A549 treated with dexamethasone at 1 μM for 4 hours (cell line): ENCODE data around the gene MPC2. TPM values are rescaled to one million over a fixed set of nuclear protein-coding genes. Genes with fewer than 3 reads are reported as not detected.

Source experiments
- total RNA-seq: library from RNA; stranded (reverse); fragments of 200-300 nt; extraction: Qiagen RNA extraction; gene quantifications from 5 replicates; pipeline ENCODE4 v1.2.3, GENCODE V29; 2022

MPC2 gene
- total RNA-seq = 50.2 to 83.4 TPM (median 73.6 TPM) in 5 replicates

DNA sequence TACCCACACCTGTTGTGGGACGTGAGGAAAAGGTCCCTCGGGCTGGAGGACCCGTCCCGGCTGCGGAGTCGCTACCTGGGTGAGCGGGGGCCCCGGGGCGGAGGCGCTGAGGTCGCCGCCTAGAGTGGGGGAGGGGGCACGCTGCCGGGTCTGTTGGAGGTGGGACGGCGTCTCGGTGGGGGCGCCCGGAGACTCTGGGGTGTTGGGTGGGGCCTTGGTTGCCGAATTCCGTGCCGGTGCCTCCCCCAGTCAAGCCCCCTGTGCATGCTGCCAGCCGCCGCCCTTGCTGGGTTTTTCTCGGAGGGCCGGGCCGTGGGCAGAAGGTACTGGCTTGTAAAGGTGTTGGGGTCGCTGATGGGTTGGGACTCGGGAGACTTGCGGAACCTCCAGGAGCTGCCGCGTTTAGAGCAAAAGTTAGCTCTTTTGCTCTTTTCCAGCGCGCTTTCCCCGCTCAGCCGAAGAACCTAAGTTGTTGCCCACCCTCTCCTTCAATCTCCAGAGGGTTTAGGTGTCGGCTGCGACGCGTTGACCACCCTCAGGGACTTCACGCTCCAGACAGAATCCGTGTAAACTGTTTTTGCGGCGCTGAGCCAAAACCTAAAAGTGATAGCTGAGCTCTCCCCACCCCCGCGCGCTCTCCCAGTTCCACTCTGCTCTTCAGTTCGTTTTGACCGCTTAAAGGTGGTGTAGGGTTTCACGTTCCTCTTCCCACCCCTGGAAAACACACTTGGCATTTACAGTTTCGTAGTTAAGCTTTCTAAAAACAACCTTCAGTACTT is at the start of gene MPC2:
TSS of gene MPC2 (minus strand) at position 143 of the 779 bp plus-strand sequence. CDS start 1,231 bp downstream, outside the sequence.

DNA sequence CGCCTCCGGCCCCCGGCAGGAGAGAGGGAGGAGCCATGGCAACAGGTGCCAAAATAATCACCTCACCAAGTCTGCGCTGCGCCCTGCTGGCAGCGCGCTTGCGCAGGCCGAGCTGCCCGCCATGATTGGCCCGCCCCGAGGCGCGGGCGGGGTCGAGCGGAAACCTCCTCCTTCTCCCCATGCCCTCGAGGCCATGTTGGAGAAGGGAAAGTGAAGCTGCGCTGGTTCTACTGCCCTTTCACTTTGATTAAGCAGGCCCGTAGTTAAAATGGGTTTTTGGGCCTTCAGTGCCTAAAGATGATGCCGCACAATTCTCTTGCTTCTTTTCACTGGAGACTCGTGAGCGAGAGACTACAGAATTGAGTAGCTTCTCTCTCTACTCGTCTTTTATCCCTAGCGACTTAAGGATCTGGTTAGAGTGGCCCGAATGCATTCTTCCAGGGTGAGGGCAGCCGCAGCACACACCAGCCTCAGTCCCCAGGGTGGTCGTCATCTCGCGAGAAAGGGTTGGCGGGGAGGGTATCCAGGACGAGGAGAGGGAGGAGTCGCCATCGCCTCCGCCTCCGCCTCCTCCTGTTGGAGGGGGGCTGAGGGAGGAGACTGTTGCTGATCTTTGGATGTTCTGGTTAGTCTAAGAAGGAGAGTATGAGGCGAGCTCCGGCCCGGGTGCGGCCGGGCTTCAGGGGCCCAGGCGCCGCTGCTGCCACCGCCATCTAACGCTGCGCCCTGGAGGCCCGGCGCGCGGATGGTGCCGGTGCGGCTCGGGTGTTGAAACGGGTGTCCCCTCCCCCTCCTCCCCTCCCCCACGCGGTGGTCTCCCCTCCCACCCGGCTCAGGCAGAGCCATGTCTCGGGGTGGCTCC is 573 bp downstream of the MPC2 start, which contains the start of gene DCAF6:
TSS of gene DCAF6 (plus strand) at position 616 of the 862 bp plus-strand sequence. CDS start at position 845, 229 bp downstream.

DNA sequence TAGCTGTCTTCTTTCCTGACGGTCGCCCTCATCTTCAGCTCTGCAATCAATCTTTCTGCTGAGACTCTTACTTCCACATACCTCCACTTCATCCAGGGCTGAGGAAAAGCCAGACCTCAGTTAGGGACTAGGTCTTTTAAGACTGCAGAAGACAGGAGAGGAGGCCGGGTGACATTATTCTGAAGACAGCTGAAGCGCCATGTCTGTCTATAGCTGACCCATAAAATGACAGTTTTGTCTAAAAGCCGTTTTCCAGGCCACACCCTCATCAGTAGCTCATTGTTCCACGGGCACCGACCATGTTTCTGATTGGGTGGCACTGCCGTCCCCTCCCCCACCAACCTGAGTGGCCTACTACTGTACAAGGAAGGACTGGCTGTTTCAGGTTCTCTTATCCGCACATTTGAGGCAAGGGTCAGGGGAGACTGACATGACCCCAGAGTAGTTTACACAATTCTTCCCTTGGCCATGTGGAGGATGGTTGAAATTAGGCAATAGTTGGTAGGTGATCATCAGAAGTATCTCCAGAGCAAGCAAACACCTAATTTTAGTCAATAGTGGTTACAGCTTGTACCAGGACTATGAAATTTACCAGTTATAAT is 22.9 kb downstream of the MPC2 start, which contains the start of gene ADCY10:
TSS of gene ADCY10 (minus strand) at position 240 of the 602 bp plus-strand sequence. CDS start 8,994 bp downstream, outside the sequence.

Other genes starting within 250 kb of the MPC2 start
- 97.7 to 139 TPM (median 126 TPM) in 5 replicates for gene MPZL1, start 215.1 kb downstream of the MPC2 start, total RNA-seq
- gene ADCY10, start 22.9 kb downstream of the MPC2 start, total RNA-seq = 0.04 to 0.14 TPM (median 0.12 TPM) in 4 of 5 replicates, not detected in the other
- 27.0 to 29.2 TPM (median 29.0 TPM) in 5 replicates for gene DCAF6, start 389 bp downstream of the MPC2 start, total RNA-seq
- 10.3 to 18.0 TPM (median 16.2 TPM) in 5 replicates for gene GPR161, start 199.9 kb upstream of the MPC2 start, total RNA-seq
- gene TIPRL, start 241.9 kb upstream of the MPC2 start, total RNA-seq = 31.5 to 35.4 TPM (median 32.7 TPM) in 5 replicates